ENCODE measurements around the gene PRPF8.

PRPF8 gene

DNA sequence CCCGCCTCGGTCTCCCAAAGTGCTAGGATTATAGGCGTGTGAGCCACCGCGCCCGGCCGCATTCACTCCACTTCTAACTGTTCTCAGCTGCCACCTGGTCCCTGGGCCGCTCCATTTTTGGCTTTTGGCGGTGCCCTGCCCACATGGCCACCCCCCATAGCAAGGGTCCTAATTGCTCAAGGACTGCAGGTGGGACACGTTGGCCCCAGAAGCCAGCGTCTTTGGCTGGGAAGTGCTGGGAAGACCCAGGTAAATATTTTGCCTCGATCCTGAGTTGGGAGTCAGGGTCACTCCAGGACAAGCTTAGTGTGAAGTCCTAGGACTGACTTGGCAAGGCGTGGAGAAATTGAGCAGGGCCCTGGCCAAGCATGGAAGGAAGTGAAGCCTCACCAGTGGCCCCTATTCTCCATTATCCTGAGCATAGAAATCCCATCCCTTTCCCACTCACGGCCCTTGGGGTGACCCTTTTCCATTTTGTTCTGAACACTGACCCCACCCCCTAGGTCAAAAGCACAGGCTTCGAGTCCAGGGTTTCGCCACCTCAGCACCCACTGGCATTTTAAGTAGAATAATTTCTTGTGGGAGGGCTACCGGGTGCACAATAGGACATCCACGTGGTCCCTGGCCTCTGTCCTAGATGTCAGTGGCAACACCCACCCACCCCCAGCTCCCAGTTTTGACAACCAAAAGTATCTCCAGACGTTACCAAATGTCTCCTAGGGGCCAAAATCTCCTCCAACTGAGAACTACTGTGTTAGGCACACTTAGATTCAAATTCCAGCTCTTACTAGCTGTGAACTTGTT lies 33.9 kb upstream of the PRPF8 start:
- no peaks in the 10 kb centered on the region for H3K9me3 ChIP-seq (ENCODE audit: insufficient read depth, low read length)
- H3K27me3 ChIP-seq (ENCODE audit: low read depth, low read length) = no peaks in the 10 kb centered on the region
- H3K4me2 ChIP-seq (ENCODE audit: low read length) = peak overlapping the region; percentile 88
- H2AFZ ChIP-seq (ENCODE audit: low read depth, low read length) = no peak overlapping the region
- no peak for TF ChIP-seq EZH2phosphoT487 (IDR thresholded peaks at IDR 0.05; ENCODE audit: low read depth)
- TF ChIP-seq, protein P1, sequence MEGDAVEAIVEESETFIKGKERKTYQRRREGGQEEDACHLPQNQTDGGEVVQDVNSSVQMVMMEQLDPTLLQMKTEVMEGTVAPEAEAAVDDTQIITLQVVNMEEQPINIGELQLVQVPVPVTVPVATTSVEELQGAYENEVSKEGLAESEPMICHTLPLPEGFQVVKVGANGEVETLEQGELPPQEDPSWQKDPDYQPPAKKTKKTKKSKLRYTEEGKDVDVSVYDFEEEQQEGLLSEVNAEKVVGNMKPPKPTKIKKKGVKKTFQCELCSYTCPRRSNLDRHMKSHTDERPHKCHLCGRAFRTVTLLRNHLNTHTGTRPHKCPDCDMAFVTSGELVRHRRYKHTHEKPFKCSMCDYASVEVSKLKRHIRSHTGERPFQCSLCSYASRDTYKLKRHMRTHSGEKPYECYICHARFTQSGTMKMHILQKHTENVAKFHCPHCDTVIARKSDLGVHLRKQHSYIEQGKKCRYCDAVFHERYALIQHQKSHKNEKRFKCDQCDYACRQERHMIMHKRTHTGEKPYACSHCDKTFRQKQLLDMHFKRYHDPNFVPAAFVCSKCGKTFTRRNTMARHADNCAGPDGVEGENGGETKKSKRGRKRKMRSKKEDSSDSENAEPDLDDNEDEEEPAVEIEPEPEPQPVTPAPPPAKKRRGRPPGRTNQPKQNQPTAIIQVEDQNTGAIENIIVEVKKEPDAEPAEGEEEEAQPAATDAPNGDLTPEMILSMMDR (IDR thresholded peaks at IDR 0.05; ENCODE audit: low read depth, low read length) = no peak
- no peaks in the 10 kb centered on the region for H4K20me1 ChIP-seq (ENCODE audit: insufficient read depth, low read length)
- H3K27ac ChIP-seq (ENCODE audit: low read length) = no peak overlapping the region
- no peaks in the 10 kb centered on the region for H3K79me2 ChIP-seq (ENCODE audit: low read length)
- peak overlapping the region; percentile 99; the same call in 1 of the 2 replicates for H3K9ac ChIP-seq (ENCODE audit: low read length)
- H3K4me3 ChIP-seq (ENCODE audit: low read length) = peak overlapping the region; percentile 96; the same call in 1 of the 2 replicates
- no peaks in the 10 kb centered on the region for H3K36me3 ChIP-seq (replicated peaks; ENCODE audit: low read depth, low read length)
- H3K4me1 ChIP-seq (ENCODE audit: low read length) = peaks cover 29% of the 10 kb centered on the region

- Histone ChIP-seq H3K79me2 (ENCODE audit: low read length) (no peaks in the 10 kb centered on the region), H4K20me1 (ENCODE audit: insufficient read depth, low read length) (no peaks in the 10 kb centered on the region), H2AFZ (ENCODE audit: low read depth, low read length) (peak overlapping the region; percentile 91; the same call in 1 of the 2 replicates), H3K4me2 (ENCODE audit: low read length) (peak overlapping the region; percentile 88), H3K4me3 (ENCODE audit: low read length) (peak overlapping the region; percentile 96), H3K9ac (ENCODE audit: low read length) (peak overlapping the region; percentile 99), H3K9me3 (ENCODE audit: insufficient read depth, low read length) (no peaks in the 10 kb centered on the region), H3K27ac (ENCODE audit: low read length) (peak overlapping the region; percentile 95), H3K27me3 (ENCODE audit: low read depth, low read length) (no peaks in the 10 kb centered on the region), H3K36me3 (replicated peaks; ENCODE audit: low read depth, low read length) (no peaks in the 10 kb centered on the region), H3K4me1 (ENCODE audit: low read length) (peaks cover 19% of the 10 kb centered on the region)
- TF ChIP-seq, protein P1 (IDR thresholded peaks at IDR 0.05; ENCODE audit: low read depth, low read length) = no peak
- no peak for TF ChIP-seq EZH2phosphoT487 (IDR thresholded peaks at IDR 0.05; ENCODE audit: low read depth)
These were observed 32.4 kb upstream of the PRPF8 start for GRCh38 chr17:1716912-1717695.

GRCh38 chr17:1716076-1716911 lies 31.6 kb upstream of the PRPF8 start:
- Histone ChIP-seq H3K4me2 (ENCODE audit: low read length) (peak overlapping the region; percentile 78), H3K9ac (ENCODE audit: low read length) (peak overlapping the region; percentile 99), H3K27ac (ENCODE audit: low read length) (peak overlapping the region; percentile 95), H3K36me3 (replicated peaks; ENCODE audit: low read depth, low read length) (no peaks in the 10 kb centered on the region), H4K20me1 (ENCODE audit: insufficient read depth, low read length) (no peaks in the 10 kb centered on the region), H3K9me3 (ENCODE audit: insufficient read depth, low read length) (no peaks in the 10 kb centered on the region), H3K4me1 (ENCODE audit: low read length) (peaks cover 14% of the 10 kb centered on the region), H2AFZ (ENCODE audit: low read depth, low read length) (no peak overlapping the region), H3K4me3 (ENCODE audit: low read length) (peak overlapping the region; percentile 96), H3K27me3 (ENCODE audit: low read depth, low read length) (no peaks in the 10 kb centered on the region), H3K79me2 (ENCODE audit: low read length) (no peaks in the 10 kb centered on the region)
- no peak for TF ChIP-seq EZH2phosphoT487 (IDR thresholded peaks at IDR 0.05; ENCODE audit: low read depth)
- TF ChIP-seq, protein P1 (IDR thresholded peaks at IDR 0.05; ENCODE audit: low read depth, low read length) = no peak

All from OCI-LY3 (cell line).